SK-N-SH treated with all-trans-retinoic acid at 6 μM for 48 hours (cell line): Measurements from ENCODE around the gene CCDC17.

Source experiments
- BACH2 ChIP-seq: fragments of 250-450 bp; sonication (Bioruptor Pico); IDR thresholded peaks from 2 replicates; pipeline ENCODE4 v1.9.0; 2021; ENCODE audit warnings: mild to moderate bottlenecking, borderline replicate concordance
- ESRRG ChIP-seq: fragments of 250-450 bp; sonication (Bioruptor Pico); IDR thresholded peaks from 2 replicates; pipeline ENCODE4 v1.6.1; 2021; ENCODE audit warnings: mild to moderate bottlenecking
- ISL1 ChIP-seq: fragments of 250-450 bp; sonication (Bioruptor Pico); IDR thresholded peaks from 2 replicates; pipeline ENCODE4 v2.1.2; 2022; ENCODE audit warnings: mild to moderate bottlenecking, moderate library complexity
- OSR1 ChIP-seq: fragments of 250-450 bp; sonication (Bioruptor Pico); IDR thresholded peaks from 2 replicates; pipeline ENCODE4 v1.8.0; 2022; ENCODE audit warnings: moderate library complexity, mild to moderate bottlenecking, inconsistent platforms
- PPARA ChIP-seq: fragments of 250-450 bp; sonication (Bioruptor Pico); IDR thresholded peaks from 2 replicates; pipeline ENCODE4 v1.5.0; 2020; ENCODE audit warnings: mild to moderate bottlenecking, borderline replicate concordance
- RARB ChIP-seq: fragments of 250-450 bp; sonication (Bioruptor Pico); IDR thresholded peaks from 2 replicates; pipeline ENCODE4 v1.8.0; 2021; ENCODE audit warnings: mild to moderate bottlenecking, moderate library complexity
- TSHZ2 ChIP-seq: fragments of 250-450 bp; sonication (Bioruptor Pico); IDR thresholded peaks from 2 replicates; pipeline ENCODE4 v1.5.0; 2020; ENCODE audit warnings: mild to moderate bottlenecking, moderate library complexity
- ZC3H10 ChIP-seq: fragments of 250-450 bp; sonication (Bioruptor Pico); IDR thresholded peaks from 2 replicates; pipeline ENCODE4 v1.5.1; 2021; ENCODE audit warnings: mild to moderate bottlenecking, moderate library complexity
- ZFP30 ChIP-seq: fragments of 450-650 bp; formaldehyde crosslinking; IDR thresholded peaks from 2 replicates; pipeline ENCODE4 v1.5.0; 2022; ENCODE audit warnings: mild to moderate bottlenecking, moderate library complexity
- ZNF70 ChIP-seq: fragments of 450-650 bp; formaldehyde crosslinking; IDR thresholded peaks from 2 replicates; pipeline ENCODE4 v1.5.0; 2020; ENCODE audit warnings: mild to moderate bottlenecking, moderate library complexity

GRCh38 chr1:45659222-45659621 lies 35.4 kb upstream of the CCDC17 start:
- TF ChIP-seq PPARA (CRISPR knock-in tag): no peak
- no peak for TF ChIP-seq TSHZ2 (CRISPR knock-in tag)
- no peak for TF ChIP-seq ISL1 (CRISPR knock-in tag)
- no peak for TF ChIP-seq ZNF70
- no peak for TF ChIP-seq OSR1 (CRISPR knock-in tag)
- no peak for TF ChIP-seq BACH2 (CRISPR knock-in tag)
- TF ChIP-seq ESRRG: no peak
- TF ChIP-seq RARB (CRISPR knock-in tag): no peak
- TF ChIP-seq ZC3H10: no peak
- TF ChIP-seq ZFP30 (CRISPR knock-in tag): no peak
